ENCODE results near the gene CACNG6. TPM values are rescaled to one million over a fixed set of nuclear protein-coding genes. Genes with fewer than 3 reads are reported as not detected.

CACNG6 gene
- total and polyA plus RNA-seq, 2 of the 13 experiments (the other 11 are each of a cell fraction or from before 2014, with no cell fraction given): not detected

DNA sequence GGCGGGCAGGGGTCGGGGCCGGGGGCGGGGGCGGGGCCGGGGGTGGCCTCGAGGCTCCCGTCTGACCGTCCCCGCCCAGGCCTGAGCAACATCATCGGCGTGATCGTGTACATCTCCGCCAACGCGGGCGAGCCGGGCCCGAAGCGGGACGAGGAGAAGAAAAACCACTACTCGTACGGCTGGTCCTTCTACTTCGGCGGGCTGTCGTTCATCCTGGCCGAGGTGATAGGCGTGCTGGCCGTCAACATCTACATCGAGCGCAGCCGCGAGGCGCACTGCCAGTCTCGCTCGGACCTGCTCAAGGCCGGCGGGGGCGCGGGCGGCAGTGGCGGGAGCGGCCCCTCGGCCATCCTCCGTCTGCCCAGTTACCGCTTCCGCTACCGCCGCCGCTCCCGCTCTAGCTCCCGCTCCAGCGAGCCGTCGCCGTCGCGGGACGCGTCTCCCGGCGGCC, 9.4 kb upstream of the CACNG6 start:
- BruUV-seq (replicated peaks): no TSS peak
- Histone ChIP-seq H3K4me3 (replicated peaks in 1 of 3; ENCODE audit: insufficient read depth in 1 of 3, low read depth in 2 of 3, low read length in 3 of 3) (no peak overlapping the region), H4K20me1 (ENCODE audit: insufficient read depth, low read length) (no peaks in the 10 kb centered on the region), H3K79me2 (ENCODE audit: insufficient read depth, low read length) (no peaks in the 10 kb centered on the region), H3K27ac (ENCODE audit: extremely low read length, insufficient read depth, low read length) (no peak overlapping the region), H2AFZ (ENCODE audit: low read length) (no peak overlapping the region), H3K4me1 (ENCODE audit: insufficient read depth, low read length) (no peaks in the 10 kb centered on the region), H3K9me3 (ENCODE audit: low read length) (no peaks in the 10 kb centered on the region), H3K36me3 (replicated peaks in 1 of 2; ENCODE audit: control insufficient read depth in 1 of 2, insufficient read depth in 2 of 2, low read length in 2 of 2) (no peaks in the 10 kb centered on the region), H3K9ac (ENCODE audit: insufficient read depth, low read depth, low read length) (no peak overlapping the region), H3K4me2 (ENCODE audit: low read depth, low read length) (no peak overlapping the region), H3K27me3 (ENCODE audit: control insufficient read depth in 1 of 2, insufficient read depth in 2 of 2, low read length in 2 of 2) (peaks cover 3 to 20% of the 10 kb centered on the region in 2 experiments; a peak in 2 of 5 replicates)
- no peak for FAIRE-seq
- intact Hi-C loops (cut with micrococcal nuclease; ENCODE audit: unreplicated experiment) (no loop called here), in situ Hi-C loops (cut with HindIII; ENCODE audit: extremely low pct_ligation_motif_present, low pct_unique_long_range_greater_than_20kb) (no loop called here)
- DNase-seq (ENCODE audit: low spot score): no peak
- ChIA-PET POLR2A (no interaction called here), CTCF (ENCODE audit: low intra/inter-chr PET ratio, low total read pairs) (no interaction called here)
- no peak for TF ChIP-seq ZNF816 (CRISPR knock-in tag; IDR thresholded peaks at IDR 0.05; ENCODE audit: borderline replicate concordance)
- TF ChIP-seq ZNF709 (CRISPR knock-in tag; IDR thresholded peaks at IDR 0.05): no peak
- no peak for ATAC-seq
- WGBS (ENCODE audit: low lambda C conversion rate): 91% methylated on average over 49 of the region's 62 CpGs

DNA sequence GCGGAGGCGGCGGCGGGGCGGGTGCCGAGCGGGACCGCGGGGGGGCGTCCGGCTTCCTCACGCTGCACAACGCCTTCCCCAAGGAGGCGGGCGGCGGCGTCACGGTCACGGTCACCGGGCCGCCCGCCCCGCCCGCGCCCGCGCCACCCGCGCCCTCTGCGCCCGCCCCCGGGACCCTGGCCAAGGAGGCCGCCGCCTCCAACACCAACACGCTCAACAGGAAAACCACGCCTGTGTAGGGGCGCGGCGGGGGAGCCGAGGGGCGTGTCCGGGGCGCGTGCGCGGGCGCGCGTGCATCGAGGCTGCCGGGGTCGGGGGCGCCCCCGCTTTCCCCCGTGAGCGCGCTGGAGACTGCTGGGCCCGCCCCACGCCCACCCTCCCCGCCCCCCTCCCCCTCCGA, 8.8 kb upstream of the CACNG6 start:
- Histone ChIP-seq H3K36me3 (replicated peaks in 1 of 2; ENCODE audit: control insufficient read depth in 1 of 2, insufficient read depth in 2 of 2, low read length in 2 of 2) (no peaks in the 10 kb centered on the region), H3K27me3 (ENCODE audit: control insufficient read depth in 1 of 2, insufficient read depth in 2 of 2, low read length in 2 of 2) (peaks cover 3 to 24% of the 10 kb centered on the region in 2 experiments; a peak in 2 of 5 replicates), H4K20me1 (ENCODE audit: insufficient read depth, low read length) (no peaks in the 10 kb centered on the region), H3K4me1 (ENCODE audit: insufficient read depth, low read length) (no peaks in the 10 kb centered on the region), H3K27ac (ENCODE audit: extremely low read length, insufficient read depth, low read length) (no peak overlapping the region), H3K9ac (ENCODE audit: insufficient read depth, low read depth, low read length) (no peak overlapping the region), H3K4me3 (replicated peaks in 1 of 3; ENCODE audit: insufficient read depth in 1 of 3, low read depth in 2 of 3, low read length in 3 of 3) (no peak overlapping the region), H3K4me2 (ENCODE audit: low read depth, low read length) (no peak overlapping the region), H3K79me2 (ENCODE audit: insufficient read depth, low read length) (no peaks in the 10 kb centered on the region), H2AFZ (ENCODE audit: low read length) (no peak overlapping the region), H3K9me3 (ENCODE audit: low read length) (no peaks in the 10 kb centered on the region)
- CTCF ChIA-PET (ENCODE audit: low intra/inter-chr PET ratio, low total read pairs): no interaction called here
- no peak for FAIRE-seq
- ATAC-seq: no peak
- POLR2A ChIA-PET: no interaction called here
- BruUV-seq (replicated peaks): no TSS peak
- no peak for TF ChIP-seq ZNF782 (CRISPR knock-in tag; IDR thresholded peaks at IDR 0.05; ENCODE audit: borderline replicate concordance)
- no peak for TF ChIP-seq TEAD3 (CRISPR knock-in tag; optimal IDR thresholded peaks at IDR 0.05; ENCODE audit: borderline replicate concordance)
- no peak for TF ChIP-seq RBM22 (optimal IDR thresholded peaks at IDR 0.05; ENCODE audit: low read length)
- TF ChIP-seq ESRRA (CRISPR knock-in tag; IDR thresholded peaks at IDR 0.05; ENCODE audit: low read depth): no peak
- no peak for TF ChIP-seq POLR2A (IDR thresholded peaks at IDR 0.05; ENCODE audit: insufficient read depth in 1 of 2, low read depth in 2 of 2, low read length in 2 of 2)
- TF ChIP-seq ZNF44 (CRISPR knock-in tag; IDR thresholded peaks at IDR 0.05): no peak
- no peak for TF ChIP-seq TOE1 (CRISPR knock-in tag; IDR thresholded peaks at IDR 0.05)
- TF ChIP-seq U2AF2 (IDR thresholded peaks at IDR 0.05; ENCODE audit: low read depth, low read length): no peak
- no peak for TF ChIP-seq ZBTB2 (CRISPR knock-in tag; IDR thresholded peaks at IDR 0.05; ENCODE audit: low read depth)
- no peak for TF ChIP-seq ZNF660 (CRISPR knock-in tag; IDR thresholded peaks at IDR 0.05; ENCODE audit: borderline replicate concordance, low read depth)
- TF ChIP-seq PPARG (CRISPR knock-in tag; conservative IDR thresholded peaks at IDR 0.05): no peak
- no peak for TF ChIP-seq DNMT3B (CRISPR knock-in tag; conservative IDR thresholded peaks at IDR 0.05)
- TF ChIP-seq ZKSCAN8 (CRISPR knock-in tag; IDR thresholded peaks at IDR 0.05; ENCODE audit: borderline replicate concordance): no peak
- TF ChIP-seq AKAP8 (CRISPR knock-in tag; IDR thresholded peaks at IDR 0.05): no peak
- DNase-seq (ENCODE audit: low spot score): no peak
- in situ Hi-C loops (cut with HindIII; ENCODE audit: extremely low pct_ligation_motif_present, low pct_unique_long_range_greater_than_20kb) (no loop called here), intact Hi-C loops (cut with micrococcal nuclease; ENCODE audit: unreplicated experiment) (no loop called here)
- 9% methylated on average over 4 of the region's 61 CpGs for WGBS (ENCODE audit: low lambda C conversion rate)

All from HepG2 (cell line).